Smooth muscle cell (in vitro differentiated cells): ENCODE results near the gene PRKAG3. TPM values are rescaled to one million over a fixed set of nuclear protein-coding genes. Genes with fewer than 3 reads are reported as not detected.

Experiments used
- DNase-seq: peaks from one replicate; lab custom pipeline; 2025; ENCODE audit not compliant: unreplicated experiment; lab: John Stamatoyannopoulos, UW
- H2AFZ ChIP-seq: fragments of 200-600 bp; sonication (generic); 2 replicates; pipeline ENCODE4 v1.6.0; 2016; ENCODE audit warnings: antibody characterized with exemption, low read depth, mild to moderate bottlenecking
- H3F3A ChIP-seq: fragments of 200-600 bp; sonication (generic); 2 replicates; pipeline ENCODE4 v1.6.0; 2017; ENCODE audit warnings: antibody characterized with exemption, low read depth
- H3K27ac ChIP-seq: fragments of 200-600 bp; sonication (generic); 2 replicates; pipeline ENCODE4 v1.5.1; 2016; ENCODE audit warnings: low read depth, mild to moderate bottlenecking
- H3K27me3 ChIP-seq: fragments of 200-600 bp; sonication (generic); 2 replicates; pipeline ENCODE4 v1.6.1; 2016; ENCODE audit warnings: low read depth, mild to moderate bottlenecking
- H3K36me3 ChIP-seq: fragments of 200-600 bp; sonication (generic); 2 replicates; pipeline ENCODE4 v1.5.1; 2016; ENCODE audit warnings: low read depth
- H3K4me1 ChIP-seq: fragments of 200-600 bp; sonication (generic); 2 replicates; pipeline ENCODE4 v1.5.1; 2016; ENCODE audit warnings: low read depth
- H3K4me2 ChIP-seq: fragments of 200-600 bp; sonication (generic); 2 replicates; pipeline ENCODE4 v1.6.0; 2016; ENCODE audit warnings: mild to moderate bottlenecking
- H3K4me3 ChIP-seq: fragments of 200-600 bp; sonication (generic); 2 replicates; pipeline ENCODE4 v1.5.1; 2016; ENCODE audit warnings: mild to moderate bottlenecking
- H3K79me2 ChIP-seq: fragments of 200-600 bp; sonication (generic); 2 replicates; pipeline ENCODE4 v1.6.0; 2016; ENCODE audit warnings: low read depth, mild to moderate bottlenecking
- H3K9ac ChIP-seq: fragments of 200-600 bp; sonication (generic); 2 replicates; pipeline ENCODE4 v1.6.0; 2016; ENCODE audit warnings: low read depth
- H3K9me3 ChIP-seq: fragments of 200-600 bp; sonication (generic); replicated peaks from 2 replicates; pipeline ENCODE4 v1.5.1; 2016; ENCODE audit warnings: low read depth
- H4K20me1 ChIP-seq: fragments of 200-600 bp; sonication (generic); 2 replicates; pipeline ENCODE4 v1.6.0; 2016; ENCODE audit warnings: low read depth
- CTCF ChIP-seq: fragments of 200-600 bp; sonication (generic); IDR thresholded peaks from 2 replicates; pipeline ENCODE4 v1.5.1; 2017; ENCODE audit warnings: borderline replicate concordance, mild to moderate bottlenecking, antibody characterized with exemption; ENCODE audit not compliant: insufficient read depth, poor library complexity, severe bottlenecking
- WGBS: methylation state at CpG from one replicate; pipeline ENCODE4 v1.1.7; 2016; ENCODE audit warnings: low lambda C conversion rate; 5-methylcytosine and 5-hydroxymethylcytosine counted together
- polyA plus RNA-seq: library from polyadenylated mRNA; unstranded; fragments of >200 nt; fragmentation: Nextera tagmentation; extraction: Ambion mirVana; gene quantifications from 2 replicates; pipeline ENCODE4 v1.2.1, GENCODE V29; 2016
- total RNA-seq: library from RNA; depleted of rRNA; stranded (reverse); fragments of >200 nt; gene quantifications from 2 replicates; pipeline ENCODE4 v1.2.3, GENCODE V29; 2014

Gene PRKAG3
- total and polyA plus RNA-seq, 2 experiments from 2014 or later = not detected

GRCh38 chr2:218812861-218813260 lies 18.7 kb downstream of the PRKAG3 start:
- no peak for DNase-seq
- no peaks in the 10 kb centered on the region for H3K9me3 ChIP-seq
- H3K4me2 ChIP-seq = no peak overlapping the region
- H3K9ac ChIP-seq = no peak overlapping the region
- no peaks in the 10 kb centered on the region for H4K20me1 ChIP-seq
- no peaks in the 10 kb centered on the region for H3F3A ChIP-seq
- no peak overlapping the region for H3K27ac ChIP-seq
- H3K4me3 ChIP-seq = no peak overlapping the region
- H3K4me1 ChIP-seq = no peaks in the 10 kb centered on the region
- H2AFZ ChIP-seq = no peak overlapping the region
- H3K36me3 ChIP-seq = no peaks in the 10 kb centered on the region
- no peaks in the 10 kb centered on the region for H3K27me3 ChIP-seq
- WGBS = 95% methylated on average over 5 of the region's 5 CpGs
- H3K79me2 ChIP-seq = no peaks in the 10 kb centered on the region
- no peak for TF ChIP-seq CTCF

- Histone ChIP-seq H3K9ac (no peak overlapping the region), H3K27ac (no peak overlapping the region), H3K4me3 (no peak overlapping the region), H3K4me2 (no peak overlapping the region), H3F3A (no peaks in the 10 kb centered on the region), H3K9me3 (no peaks in the 10 kb centered on the region), H4K20me1 (no peaks in the 10 kb centered on the region), H3K27me3 (no peaks in the 10 kb centered on the region), H3K79me2 (no peaks in the 10 kb centered on the region), H3K36me3 (no peaks in the 10 kb centered on the region), H3K4me1 (no peaks in the 10 kb centered on the region), H2AFZ (no peak overlapping the region)
- WGBS = 96% methylated on average over 21 of the region's 21 CpGs
- no peak for DNase-seq
- TF ChIP-seq CTCF = no peak
These were observed 19.3 kb downstream of the PRKAG3 start for GRCh38 chr2:218812096-218812815.

- H3K79me2 ChIP-seq = no peaks in the 10 kb centered on the region
These were observed 20.2 kb downstream of the PRKAG3 start for GRCh38 chr2:218811382-218811781.

More at GRCh38 chr2:218811382-218811781, 20.2 kb downstream of the PRKAG3 start:
- no peak for TF ChIP-seq CTCF
- Histone ChIP-seq H3K36me3 (no peaks in the 10 kb centered on the region), H3K9ac (no peak overlapping the region), H3K4me2 (no peak overlapping the region), H3K9me3 (no peaks in the 10 kb centered on the region), H3K4me3 (no peak overlapping the region), H2AFZ (no peak overlapping the region), H3K27ac (no peak overlapping the region), H4K20me1 (no peaks in the 10 kb centered on the region), H3K4me1 (no peaks in the 10 kb centered on the region), H3K27me3 (no peaks in the 10 kb centered on the region), H3F3A (peaks cover 8% of the 10 kb centered on the region)
- DNase-seq = no peak
- WGBS = 79% methylated on average over 4 of the region's 4 CpGs
